ENCODE measurements around the gene CYB561D2. TPM values are rescaled to one million over a fixed set of nuclear protein-coding genes. Genes with fewer than 3 reads are reported as not detected.
A peak's percentile ranks its signal among the peaks of the same experiment; 100 is the strongest.

The CYB561D2 gene
- total and polyA plus RNA-seq, 4 experiments from 2014 or later = 39.6 to 68.3 (median 53.1) TPM

DNA sequence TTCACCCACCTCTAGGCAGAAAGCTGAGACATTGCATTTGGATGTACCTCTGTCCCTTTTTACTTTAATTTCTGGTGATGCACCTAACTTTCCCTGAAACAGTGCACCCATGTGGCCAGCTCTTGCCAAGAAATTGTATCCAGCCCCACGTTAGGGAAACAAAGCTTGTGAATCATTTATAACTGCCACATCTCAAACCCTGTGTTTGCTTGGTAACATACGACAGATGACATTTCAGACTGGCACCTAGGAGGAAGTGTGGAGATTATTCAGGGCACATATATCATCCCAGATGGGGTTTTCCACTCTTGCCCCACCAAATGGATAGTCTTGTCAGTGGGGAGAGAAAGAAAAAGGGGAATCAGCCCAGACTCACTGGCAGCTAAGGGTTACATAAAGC, 2.1 kb downstream of the CYB561D2 start:
- intact Hi-C loops (cut with micrococcal nuclease) = loop anchor here (5.0 kb wide), 1 partner anchor 260 kb away; the partner anchor contains the start of gene CISH
- Mint-ChIP-seq H3K36me3 (peaks cover 6 to 67% of the 10 kb centered on the region in 2 donors), H3K4me1 (peaks cover 33 to 82% (median 58%) of the 10 kb centered on the region in 4 donors), H3K4me3 (peak overlapping the region in 3 of 8 donors; percentile 18 to 43 (median 27)), H3K27me3 (no peaks in the 10 kb centered on the region), H3K9me3 (no peaks in the 10 kb centered on the region), H3K27ac (peak overlapping the region in 3 of 7 donors; percentile 23 to 38 (median 25))
- no peak for DNase-seq
- CTCF ChIA-PET (ENCODE audit: partially characterized antibody) = interaction anchor here (0.7 to 1.4 kb wide), 4 partner anchors 16 to 1148 kb away, joined by 3 to 6 read pairs (median 3); partner anchors contain the start of genes HYAL3, IFRD2 and NAA80
- peaks cover 45% of the 10 kb centered on the region for H3K36me3 ChIP-seq (ENCODE audit: insufficient read depth, low read length)
- H3K9me3 ChIP-seq (ENCODE audit: control insufficient read depth in 1 of 2, low read length in 2 of 2) = no peaks in the 10 kb centered on the region
- H3K4me1 ChIP-seq (ENCODE audit: insufficient read depth, low read length) = peaks cover 62% of the 10 kb centered on the region
- POLR2A ChIA-PET (ENCODE audit: partially characterized antibody) = interaction anchor here (0.9 to 23.7 kb wide), 2 partner anchors 12 to 17 kb away, joined by 3 to 595 read pairs; partner anchors contain the start of genes RASSF1, TUSC2 and ZMYND10
- no peak overlapping the region for H3K4me3 ChIP-seq (ENCODE audit: low read length in 2 of 2)
- no peaks in the 10 kb centered on the region for H3K27me3 ChIP-seq (ENCODE audit: insufficient read depth, low read length)
- no peak overlapping the region for H3K27ac ChIP-seq (ENCODE audit: low read depth, low read length)

DNA sequence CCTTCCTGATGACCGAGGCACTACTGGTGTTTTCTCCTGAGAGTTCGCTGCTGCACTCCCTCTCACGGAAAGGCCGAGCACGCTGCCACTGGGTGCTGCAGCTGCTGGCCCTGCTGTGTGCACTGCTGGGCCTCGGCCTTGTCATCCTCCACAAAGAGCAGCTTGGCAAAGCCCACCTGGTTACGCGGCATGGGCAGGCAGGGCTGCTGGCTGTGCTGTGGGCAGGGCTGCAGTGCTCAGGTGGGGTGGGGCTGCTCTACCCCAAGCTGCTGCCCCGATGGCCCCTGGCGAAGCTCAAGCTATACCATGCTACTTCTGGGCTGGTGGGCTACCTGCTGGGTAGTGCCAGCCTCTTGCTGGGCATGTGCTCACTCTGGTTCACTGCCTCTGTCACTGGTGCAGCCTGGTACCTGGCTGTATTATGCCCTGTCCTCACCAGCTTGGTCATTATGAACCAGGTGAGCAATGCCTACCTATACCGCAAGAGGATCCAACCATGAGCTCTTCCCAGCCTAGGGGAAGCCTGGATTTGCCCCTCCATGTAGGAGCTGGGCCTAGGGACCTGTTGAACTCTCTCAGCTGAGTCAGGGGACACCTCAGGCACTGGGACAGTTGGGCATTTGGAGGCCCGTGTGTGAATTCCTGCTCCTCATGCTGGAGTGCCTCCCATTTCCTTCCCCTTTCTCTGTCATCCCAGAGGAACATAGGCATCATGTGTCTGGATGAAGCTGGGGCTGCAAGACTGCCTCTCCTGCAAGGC, 2.8 kb downstream of the CYB561D2 start:
- no peak overlapping the region for H3K4me3 ChIP-seq (ENCODE audit: low read length in 2 of 2)
- CTCF ChIA-PET (ENCODE audit: partially characterized antibody) = interaction anchor here (0.8 to 1.4 kb wide), 4 partner anchors 13 to 1147 kb away, joined by 3 to 6 read pairs (median 4); partner anchors contain the start of genes HYAL3, NAA80 and RASSF1
- peaks cover 62% of the 10 kb centered on the region for H3K4me1 ChIP-seq (ENCODE audit: insufficient read depth, low read length)
- Mint-ChIP-seq H3K4me1 (peaks cover 37 to 82% (median 61%) of the 10 kb centered on the region in 4 donors), H3K9me3 (no peaks in the 10 kb centered on the region), H3K27ac (peak overlapping the region in 2 of 7 donors; percentile 25 to 38), H3K27me3 (no peaks in the 10 kb centered on the region), H3K4me3 (peak overlapping the region in 2 of 8 donors; percentile 13 to 18), H3K36me3 (peaks cover 6 to 65% of the 10 kb centered on the region in 2 donors)
- no peaks in the 10 kb centered on the region for H3K27me3 ChIP-seq (ENCODE audit: insufficient read depth, low read length)
- DNase-seq = no peak
- intact Hi-C loops (cut with micrococcal nuclease) = loop anchor here (5.0 kb wide), 1 partner anchor 259 kb away; the partner anchor contains the start of gene CISH
- no peaks in the 10 kb centered on the region for H3K9me3 ChIP-seq (ENCODE audit: control insufficient read depth in 1 of 2, low read length in 2 of 2)
- no peak overlapping the region for H3K27ac ChIP-seq (ENCODE audit: low read depth, low read length)
- H3K36me3 ChIP-seq (ENCODE audit: insufficient read depth, low read length) = peaks cover 39% of the 10 kb centered on the region
- POLR2A ChIA-PET (ENCODE audit: partially characterized antibody) = interaction anchor here (0.9 to 23.7 kb wide), 4 partner anchors 11 to 18 kb away, joined by 3 to 595 read pairs (median 4); partner anchors contain the start of genes RASSF1, TUSC2 and ZMYND10

DNA sequence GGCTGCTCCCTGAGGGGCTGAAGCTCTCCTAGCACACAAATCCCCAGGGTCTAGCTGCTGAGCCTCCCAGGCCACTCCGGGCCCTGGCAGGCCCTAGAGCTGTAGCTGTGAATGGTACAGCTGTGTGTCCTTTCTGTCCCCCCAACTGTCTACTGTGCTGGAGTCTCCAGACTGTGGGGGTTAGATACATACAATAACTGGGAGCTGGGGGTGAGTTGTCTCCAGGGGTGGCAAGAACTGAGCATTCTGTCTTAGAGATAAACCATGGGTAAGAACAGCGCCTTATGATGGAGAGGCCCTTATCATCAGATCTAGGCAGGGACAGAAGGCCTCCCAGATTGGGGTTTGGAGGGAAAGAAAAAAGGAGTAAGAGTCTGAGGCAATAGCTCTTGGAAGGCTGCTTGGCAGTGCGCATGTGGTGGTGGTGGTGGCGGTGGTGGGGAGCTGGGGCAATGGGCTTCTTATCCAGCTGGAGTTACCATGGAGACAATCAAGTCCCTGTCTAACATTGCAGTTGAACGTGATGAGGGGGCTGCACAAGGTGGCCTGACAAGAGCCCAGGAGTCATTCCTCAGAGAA, 3.6 kb downstream of the CYB561D2 start:
- Histone ChIP-seq H3K27ac (ENCODE audit: low read depth, low read length) (no peak overlapping the region), H3K4me3 (ENCODE audit: low read length in 2 of 2) (no peak overlapping the region), H3K36me3 (ENCODE audit: insufficient read depth, low read length) (peaks cover 34% of the 10 kb centered on the region), H3K9me3 (ENCODE audit: control insufficient read depth in 1 of 2, low read length in 2 of 2) (no peaks in the 10 kb centered on the region), H3K4me1 (ENCODE audit: insufficient read depth, low read length) (peaks cover 60% of the 10 kb centered on the region), H3K27me3 (ENCODE audit: insufficient read depth, low read length) (no peaks in the 10 kb centered on the region)
- H3K9me3 Mint-ChIP-seq = no peaks in the 10 kb centered on the region
- H3K27me3 Mint-ChIP-seq = no peaks in the 10 kb centered on the region
- intact Hi-C loops (cut with micrococcal nuclease) = loop anchor here (5.0 kb wide), 1 partner anchor 258 kb away; the partner anchor contains the start of gene CISH
- DNase-seq = no peak
- H3K36me3 Mint-ChIP-seq = peaks cover 6 to 64% of the 10 kb centered on the region in 2 donors
- ChIA-PET POLR2A (ENCODE audit: partially characterized antibody) (interaction anchor here (0.6 to 23.7 kb wide), 4 partner anchors 10 to 1893 kb away, joined by 3 to 595 read pairs (median 4); partner anchors contain the start of genes RASSF1, TUSC2 and ZMYND10), CTCF (ENCODE audit: partially characterized antibody) (interaction anchor here (1.2 kb wide), 1 partner anchor 14 kb away, joined by 4 read pairs; the partner anchor contains the start of gene RASSF1)
- peaks cover 36 to 79% (median 57%) of the 10 kb centered on the region in 4 donors for H3K4me1 Mint-ChIP-seq
- H3K4me3 Mint-ChIP-seq = no peak overlapping the region
- peak overlapping the region in 1 of 7 donors; percentile 41 for H3K27ac Mint-ChIP-seq

GRCh38 chr3:50354850-50355249, 4.2 kb downstream of the CYB561D2 start:
- Mint-ChIP-seq H3K27ac (peak overlapping the region in 1 of 7 donors; percentile 41), H3K4me3 (no peak overlapping the region), H3K36me3 (peaks cover 6 to 65% of the 10 kb centered on the region in 2 donors), H3K27me3 (no peaks in the 10 kb centered on the region), H3K4me1 (peaks cover 39 to 79% (median 58%) of the 10 kb centered on the region in 4 donors), H3K9me3 (no peaks in the 10 kb centered on the region)
- intact Hi-C loops (cut with micrococcal nuclease) = loop anchor here (5.0 kb wide), 1 partner anchor 257 kb away; the partner anchor contains the start of gene CISH
- CTCF ChIA-PET (ENCODE audit: partially characterized antibody) = interaction anchor here (1.2 kb wide), 1 partner anchor 14 kb away, joined by 4 read pairs; the partner anchor contains the start of gene RASSF1
- Histone ChIP-seq H3K36me3 (ENCODE audit: insufficient read depth, low read length) (peaks cover 34% of the 10 kb centered on the region), H3K27ac (ENCODE audit: low read depth, low read length) (no peak overlapping the region), H3K27me3 (ENCODE audit: insufficient read depth, low read length) (no peaks in the 10 kb centered on the region), H3K4me3 (ENCODE audit: low read length in 2 of 2) (no peak overlapping the region), H3K9me3 (ENCODE audit: control insufficient read depth in 1 of 2, low read length in 2 of 2) (no peaks in the 10 kb centered on the region), H3K4me1 (ENCODE audit: insufficient read depth, low read length) (peaks cover 57% of the 10 kb centered on the region)
- no peak for DNase-seq
- POLR2A ChIA-PET (ENCODE audit: partially characterized antibody) = interaction anchor here (0.6 to 23.7 kb wide), 3 partner anchors 11 to 1894 kb away, joined by 3 to 595 read pairs (median 5); partner anchors contain the start of genes RASSF1, TUSC2 and ZMYND10

GRCh38 chr3:50355829-50356552, 5.3 kb downstream of the CYB561D2 start:
- no peak overlapping the region for H3K4me3 ChIP-seq (ENCODE audit: low read length in 2 of 2)
- peaks cover 6 to 54% of the 10 kb centered on the region in 2 donors for H3K36me3 Mint-ChIP-seq
- peak overlapping the region; percentile 2 for H3K27ac ChIP-seq (ENCODE audit: low read depth, low read length)
- H3K9me3 Mint-ChIP-seq = no peaks in the 10 kb centered on the region
- POLR2A ChIA-PET (ENCODE audit: partially characterized antibody) = interaction anchor here (1.7 to 23.7 kb wide), 5 partner anchors 7 to 213 kb away, joined by 8 to 595 read pairs (median 12); partner anchors contain the start of genes CYB561D2, HEMK1, HYAL3 and NAA80
- no peaks in the 10 kb centered on the region for H3K27me3 ChIP-seq (ENCODE audit: insufficient read depth, low read length)
- CTCF ChIA-PET (ENCODE audit: partially characterized antibody) = interaction anchor here (1.2 to 2.3 kb wide), 4 partner anchors 9 to 1035 kb away, joined by 3 to 13 read pairs (median 6); partner anchors contain the start of gene RBM15B
- peaks cover 34% of the 10 kb centered on the region for H3K36me3 ChIP-seq (ENCODE audit: insufficient read depth, low read length)
- peaks cover 52% of the 10 kb centered on the region for H3K4me1 ChIP-seq (ENCODE audit: insufficient read depth, low read length)
- DNase-seq = no peak
- H3K4me3 Mint-ChIP-seq = peak overlapping the region in 7 of 8 donors; percentile 32 to 100 (median 90)
- peaks cover 35 to 69% (median 50%) of the 10 kb centered on the region in 4 donors for H3K4me1 Mint-ChIP-seq
- intact Hi-C loops (cut with micrococcal nuclease) = no loop called here
- H3K27ac Mint-ChIP-seq = peak overlapping the region in 3 of 7 donors; percentile 35 to 97 (median 61)
- H3K27me3 Mint-ChIP-seq = no peaks in the 10 kb centered on the region
- no peaks in the 10 kb centered on the region for H3K9me3 ChIP-seq (ENCODE audit: control insufficient read depth in 1 of 2, low read length in 2 of 2)

DNA sequence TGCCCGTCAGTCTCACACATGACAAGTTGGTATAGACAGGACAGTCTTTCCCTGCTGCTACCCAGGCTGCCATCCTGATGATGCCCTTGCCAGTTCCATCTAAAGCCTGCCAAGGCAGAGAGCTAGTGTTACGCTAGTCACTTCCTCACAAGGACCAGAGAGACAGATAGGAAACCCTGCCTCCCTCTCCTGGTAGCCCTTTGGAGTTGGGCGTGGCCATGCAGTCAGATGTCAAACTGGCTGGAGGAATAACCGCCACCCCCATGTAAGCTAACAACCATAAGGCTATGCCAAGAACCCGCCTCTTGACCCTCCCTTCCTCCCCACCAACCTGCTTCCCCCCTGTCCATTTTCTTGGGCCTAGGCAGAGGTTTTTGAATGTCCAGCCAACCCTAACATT, 5.9 kb downstream of the CYB561D2 start:
- no peak for DNase-seq
- ChIA-PET POLR2A (ENCODE audit: partially characterized antibody) (interaction anchor here (0.9 to 23.7 kb wide), 6 partner anchors 8 to 213 kb away, joined by 3 to 595 read pairs (median 10); partner anchors contain the start of genes CYB561D2, HEMK1, HYAL3 and NAA80), CTCF (ENCODE audit: partially characterized antibody) (interaction anchor here (1.2 to 2.3 kb wide), 4 partner anchors 9 to 1034 kb away, joined by 3 to 13 read pairs (median 6); partner anchors contain the start of gene RBM15B)
- intact Hi-C loops (cut with micrococcal nuclease) = no loop called here
- Mint-ChIP-seq H3K4me3 (peak overlapping the region in 7 of 8 donors; percentile 32 to 100 (median 90)), H3K4me1 (peaks cover 33 to 63% (median 44%) of the 10 kb centered on the region in 4 donors), H3K36me3 (peaks cover 6 to 49% of the 10 kb centered on the region in 2 donors), H3K27ac (peak overlapping the region in 5 of 7 donors; percentile 53 to 97 (median 75)), H3K27me3 (no peaks in the 10 kb centered on the region), H3K9me3 (no peaks in the 10 kb centered on the region)
- peaks cover 34% of the 10 kb centered on the region for H3K36me3 ChIP-seq (ENCODE audit: insufficient read depth, low read length)
- peak overlapping the region; percentile 97 for H3K27ac ChIP-seq (ENCODE audit: low read depth, low read length)
- peaks cover 47% of the 10 kb centered on the region for H3K4me1 ChIP-seq (ENCODE audit: insufficient read depth, low read length)
- H3K9me3 ChIP-seq (ENCODE audit: control insufficient read depth in 1 of 2, low read length in 2 of 2) = no peaks in the 10 kb centered on the region
- H3K27me3 ChIP-seq (ENCODE audit: insufficient read depth, low read length) = no peaks in the 10 kb centered on the region
- H3K4me3 ChIP-seq (ENCODE audit: low read length in 2 of 2) = no peak overlapping the region

Data from CD4-positive, alpha-beta memory T cell (primary cell).